Uterus (tissue), 2 donors: ENCODE data around the gene COL4A6.

Experiments used
- CTCF ChIP-seq, 4 experiments: fragments of 200-600 bp in 2 of 4; fragments of 450-650 bp in 2 of 4; sonication (generic) in 2 of 4; IDR thresholded peaks; one replicate each; pipeline ENCODE4 v1.5.1; 2016 to 2019; ENCODE audit warnings: antibody characterized with exemption in 4 of 4, mild to moderate bottlenecking in 2 of 4, moderate library complexity in 1 of 4
- POLR2A ChIP-seq, 2 donors: fragments of 450-650 bp; IDR thresholded peaks; one replicate each; pipeline ENCODE4 v1.6.1; 2016; ENCODE audit warnings: antibody characterized with exemption in 2 of 2, mild to moderate bottlenecking in 1 of 2, moderate library complexity in 1 of 2

GRCh38 chrX:108299101-108299591 lies 139.1 kb downstream of the COL4A6 start:
- TF ChIP-seq CTCF (IDR thresholded peaks at IDR 0.05) (no peak), POLR2A (IDR thresholded peaks at IDR 0.05) (no peak)
